IPS DF 4.7 (cell line): ENCODE results near the gene SPAG16.
"Not testable (repeated sequence)": the region's sequence is repeated elsewhere in the genome, so short reads cannot be mapped to it uniquely, and the experiment has no call there.

ENCODE experiments used
- DNase-seq: peaks from one replicate; pipeline ENCODE4 v3.0.0-alpha.2; 2013; ENCODE audit warnings: low spot score; ENCODE audit errors: extremely low read depth

SPAG16 gene

DNA sequence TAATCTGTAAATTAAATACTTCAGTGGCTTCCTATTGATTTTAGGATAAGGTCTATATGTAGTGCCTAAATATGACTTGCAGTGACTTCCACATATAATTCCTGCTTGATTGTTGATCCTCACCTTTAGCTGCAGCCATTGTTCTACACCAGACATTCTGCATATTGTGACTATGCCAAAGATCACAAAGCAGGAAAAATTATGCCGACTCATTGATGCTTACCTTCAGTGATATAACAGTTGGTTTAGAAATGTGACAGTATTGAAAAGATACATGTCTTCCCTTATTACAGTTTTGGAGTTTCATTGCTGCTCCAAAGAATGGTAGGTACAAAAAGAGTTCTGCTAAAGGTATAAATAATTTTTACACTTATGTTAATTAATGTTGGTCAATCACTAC lies 12.3 kb upstream of the SPAG16 start:
- no peak for DNase-seq

DNA sequence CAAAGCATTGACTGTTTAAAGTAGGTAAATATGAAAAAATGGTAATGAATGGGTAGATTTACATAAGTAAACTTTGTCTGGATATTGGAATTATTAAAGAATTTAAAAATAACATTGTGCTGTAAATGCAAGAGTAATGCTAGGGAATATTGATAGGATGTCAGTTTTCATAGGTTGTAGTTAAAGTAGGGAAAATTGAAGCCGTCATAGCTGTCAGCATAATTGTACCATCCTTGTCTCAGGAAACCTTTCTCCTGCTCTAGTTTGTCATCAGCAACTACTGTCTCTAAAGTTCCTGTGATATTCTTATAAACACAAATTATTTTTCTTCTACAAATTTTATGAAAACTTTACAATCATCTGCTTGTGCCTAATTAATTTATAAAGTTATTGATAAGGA lies 10.1 kb upstream of the SPAG16 start:
- no peak for DNase-seq

DNA sequence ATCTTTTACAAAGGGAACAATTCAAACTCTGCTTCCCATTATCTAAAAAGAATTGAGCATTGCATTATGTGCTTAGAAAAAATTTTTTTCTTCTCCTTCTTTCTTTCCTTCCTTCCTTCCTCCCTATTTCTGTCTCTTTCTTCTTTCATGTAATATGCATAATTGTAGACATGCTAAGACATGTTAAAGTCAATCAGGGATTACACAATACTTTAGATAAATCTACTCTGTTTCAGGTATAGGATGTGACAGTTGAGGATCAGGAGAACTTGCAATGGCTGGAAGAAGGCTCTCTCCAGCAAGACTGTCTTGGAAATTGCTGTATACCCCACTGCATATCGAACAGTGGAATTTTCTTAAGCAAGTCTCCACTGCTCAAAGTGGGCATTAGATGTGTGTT lies 9.0 kb upstream of the SPAG16 start:
- DNase-seq = no peak

DNA sequence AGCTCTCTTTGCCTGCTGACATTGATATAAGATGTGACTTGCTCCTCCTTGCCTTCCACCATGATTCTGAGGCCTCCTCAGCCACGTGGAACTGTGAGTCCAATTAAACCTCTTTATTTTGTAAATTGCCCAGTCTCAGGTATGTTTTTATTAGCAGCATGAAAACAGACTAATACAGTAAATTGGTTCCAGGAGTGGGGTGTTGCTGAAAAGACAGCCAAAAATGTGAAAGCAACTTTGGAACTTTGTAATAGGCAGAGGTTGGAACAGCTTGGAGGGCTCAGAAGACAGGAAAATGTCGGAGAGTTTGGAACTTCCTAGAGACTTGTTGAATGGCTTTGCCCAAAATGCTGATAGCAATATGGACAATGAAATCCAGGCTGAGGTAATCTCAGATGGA lies 7.1 kb upstream of the SPAG16 start:
- not testable (repeated sequence) for DNase-seq

DNA sequence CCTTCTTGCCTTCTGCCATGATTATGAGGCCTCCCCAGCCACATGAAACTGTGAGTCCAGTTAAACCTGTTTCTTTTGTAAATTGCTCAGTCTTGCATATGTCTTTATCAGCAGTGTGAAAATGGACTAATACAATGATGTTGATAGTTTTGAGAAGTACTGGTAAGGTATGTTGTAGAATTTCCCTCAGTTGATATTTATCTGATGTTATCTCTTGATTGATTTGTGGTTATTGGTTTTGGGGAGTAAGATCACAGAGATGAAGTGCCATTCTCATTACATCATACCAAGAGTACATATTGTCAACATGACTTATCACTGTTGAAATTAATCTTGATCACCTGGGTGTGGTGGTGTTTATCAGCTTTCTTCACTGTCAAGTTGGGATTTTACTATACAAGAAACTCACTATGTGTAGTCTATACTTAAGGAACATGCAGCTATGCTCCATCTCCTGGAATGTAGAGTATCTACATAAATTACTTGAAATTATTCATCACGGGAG lies 5.1 kb upstream of the SPAG16 start:
- DNase-seq = no peak

DNA sequence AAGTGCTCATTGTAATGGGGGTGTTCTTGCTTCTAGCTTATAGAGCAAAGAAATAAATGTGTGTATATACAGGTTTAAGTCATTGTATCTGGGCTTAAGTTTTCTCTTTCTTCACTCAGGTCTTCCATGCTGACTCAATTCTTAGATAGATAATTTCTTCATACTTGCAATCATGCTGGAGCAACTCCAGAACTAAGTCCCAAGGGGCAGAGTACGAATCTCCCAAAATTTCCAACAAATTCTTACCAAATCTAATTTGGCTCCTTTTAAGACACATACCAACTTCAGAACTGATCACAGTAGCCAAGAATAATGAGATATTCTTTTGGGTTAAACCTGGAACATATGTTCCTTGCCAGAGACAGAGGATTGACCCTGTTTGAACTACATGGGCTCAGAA lies 4.3 kb upstream of the SPAG16 start:
- DNase-seq = no peak

DNA sequence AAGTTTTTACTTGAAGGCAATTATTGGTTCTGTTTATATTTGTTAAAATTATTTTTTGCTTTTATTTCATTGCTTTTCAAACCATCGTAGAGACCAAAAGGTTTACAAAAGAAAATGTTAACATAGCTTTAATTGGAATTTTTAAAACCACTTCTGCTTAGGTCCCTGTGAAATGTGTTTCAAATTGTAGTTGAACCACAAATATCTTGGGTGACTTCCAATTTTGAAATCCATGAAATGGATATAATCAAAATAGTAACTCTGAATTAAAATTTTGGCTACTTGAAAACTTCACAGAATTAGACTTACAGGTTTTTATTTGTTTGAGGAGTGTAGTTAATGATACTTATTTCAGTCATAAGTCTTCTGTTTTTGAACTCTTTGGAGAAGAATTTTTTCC lies 3.1 kb upstream of the SPAG16 start:
- DNase-seq = no peak

DNA sequence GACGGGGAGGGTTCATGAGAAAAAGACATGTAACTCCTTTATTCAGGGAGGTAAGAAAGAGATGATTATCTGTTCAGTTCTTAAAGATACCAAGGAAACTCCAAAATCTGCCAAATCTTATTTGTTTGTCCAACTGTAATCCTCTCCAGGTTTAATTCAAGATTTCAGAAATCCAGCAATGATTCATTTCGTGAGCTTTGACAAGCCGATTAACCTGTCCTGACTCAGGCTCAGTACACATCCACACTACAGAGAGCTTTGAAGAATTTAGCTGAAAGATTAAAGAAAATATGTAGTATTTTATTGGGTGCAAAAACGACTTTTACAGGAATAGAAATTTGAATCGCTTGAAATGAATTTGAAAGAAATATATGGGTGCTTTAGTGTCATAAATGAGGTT lies 1.1 kb downstream of the SPAG16 start:
- no peak for DNase-seq

DNA sequence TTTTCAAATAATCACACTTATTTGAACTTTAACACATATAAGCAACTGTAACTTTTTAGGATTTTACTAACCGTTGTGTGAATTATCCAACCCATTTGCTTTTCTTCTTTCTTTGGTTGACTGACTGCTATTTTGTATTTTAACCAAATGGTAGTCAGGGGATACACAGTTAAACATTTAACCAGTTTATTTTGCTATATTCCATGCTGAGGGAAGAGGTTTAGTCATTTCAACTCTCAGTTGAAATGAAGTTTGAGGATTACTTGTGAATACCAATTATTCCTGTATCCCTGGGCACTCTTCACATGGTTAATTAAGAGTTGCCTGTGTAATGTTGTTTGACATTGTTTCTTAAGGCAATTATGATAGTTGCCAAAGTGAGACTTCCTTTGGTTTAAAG lies 1.9 kb downstream of the SPAG16 start:
- DNase-seq = no peak

DNA sequence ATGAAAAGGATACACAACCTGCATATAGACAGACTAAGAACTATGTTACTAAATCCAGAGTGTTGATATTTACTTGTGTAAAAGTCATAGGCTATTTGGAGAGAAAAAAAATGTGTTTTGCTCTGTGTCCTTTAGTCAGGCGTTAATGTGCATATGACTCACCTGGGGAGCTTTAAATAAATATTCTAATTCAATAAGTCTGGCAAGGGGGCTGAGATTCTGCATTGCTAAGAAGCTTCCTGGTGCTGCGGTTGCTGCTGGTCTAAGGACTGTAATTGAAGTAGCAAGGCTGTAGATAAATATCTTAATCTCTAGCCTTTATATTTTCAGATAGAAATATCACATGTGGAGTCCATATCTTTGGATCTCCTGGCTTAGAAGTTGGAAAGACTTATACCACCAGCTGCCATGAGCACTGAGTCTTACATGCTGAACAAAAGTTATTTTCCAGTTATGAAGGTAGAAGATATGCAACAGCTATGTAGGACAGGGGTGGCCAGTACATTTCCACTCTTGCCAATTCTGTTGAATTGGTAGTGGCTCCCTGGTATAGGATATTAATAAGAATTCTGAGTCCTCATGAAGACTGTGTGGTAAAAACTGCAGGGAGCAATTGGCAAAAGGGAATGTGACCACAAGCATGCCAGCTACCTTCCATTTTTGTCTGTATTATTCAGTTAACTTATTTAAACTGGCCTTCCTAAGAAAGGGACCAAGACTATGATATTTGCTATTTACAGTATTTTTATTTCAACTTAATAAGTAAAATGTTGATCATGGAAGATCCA lies 4.8 kb downstream of the SPAG16 start:
- no peak for DNase-seq

DNA sequence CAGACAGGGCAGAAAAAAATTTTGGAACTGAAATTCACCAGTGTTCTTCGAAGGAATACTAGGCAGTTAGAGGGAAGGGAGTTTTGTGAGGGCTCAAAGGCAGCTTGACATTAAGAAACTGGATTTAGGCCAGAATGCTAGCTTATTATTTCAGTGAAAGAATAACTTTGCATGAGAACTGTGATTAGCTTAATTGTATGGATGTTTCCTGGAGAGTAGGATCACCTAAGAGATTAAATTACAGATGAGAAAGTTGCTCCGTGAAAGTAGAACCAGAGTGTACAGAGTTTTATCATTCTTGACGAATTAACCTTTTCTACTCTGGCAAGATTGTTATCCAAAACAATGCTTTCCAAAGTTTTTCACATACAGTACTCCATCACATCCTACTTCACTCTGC lies 6.2 kb downstream of the SPAG16 start:
- DNase-seq = no peak

DNA sequence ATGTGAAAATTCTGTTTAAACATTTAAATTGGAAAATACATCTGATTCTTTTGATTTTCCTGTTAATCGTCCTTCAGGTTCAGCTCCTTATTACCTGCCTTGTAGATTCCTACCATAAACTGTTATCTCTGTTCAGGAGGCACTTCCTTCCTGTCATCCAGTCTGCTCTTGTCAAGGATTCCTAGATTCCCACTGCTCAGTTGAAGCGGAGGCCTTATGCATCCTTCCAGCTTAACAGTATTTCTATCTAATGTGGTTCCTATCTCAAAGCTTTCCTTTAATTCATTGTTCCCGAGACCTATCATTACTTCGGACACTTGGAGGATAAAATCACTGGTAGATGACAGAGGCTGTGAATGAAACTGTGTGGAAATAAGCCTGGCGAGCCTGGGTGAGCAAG lies 12.0 kb downstream of the SPAG16 start:
- DNase-seq = no peak

DNA sequence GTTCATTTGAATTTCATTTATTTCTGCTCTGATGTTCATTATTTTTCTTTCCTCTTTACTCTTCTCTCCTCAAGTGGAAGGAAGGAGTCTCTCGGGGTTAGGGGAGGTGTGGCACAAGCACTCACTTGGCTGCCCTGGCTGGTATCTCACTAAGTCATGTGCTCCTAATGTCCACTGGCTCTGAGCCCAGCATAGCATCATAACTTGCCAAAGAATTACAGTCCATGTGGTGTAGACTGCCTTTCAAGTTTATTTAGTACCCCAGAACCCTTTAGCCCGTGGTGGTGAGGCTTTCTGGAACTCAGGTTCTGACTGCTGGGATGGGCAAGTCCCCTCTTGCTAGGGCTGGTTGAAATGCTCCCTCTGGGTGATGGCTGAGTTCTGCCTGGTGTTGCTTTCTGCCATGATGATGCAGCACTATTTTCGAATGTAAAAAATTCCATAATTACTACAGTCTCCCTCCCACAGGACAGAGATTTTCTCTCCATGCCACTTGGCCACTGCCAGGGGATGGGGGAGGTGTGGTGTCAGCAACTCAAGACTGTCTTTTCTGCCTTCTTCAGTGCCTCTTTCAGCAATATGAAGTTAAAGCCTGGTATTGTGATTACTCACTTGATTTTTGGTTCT lies 22.2 kb downstream of the SPAG16 start:
- no peak for DNase-seq

DNA sequence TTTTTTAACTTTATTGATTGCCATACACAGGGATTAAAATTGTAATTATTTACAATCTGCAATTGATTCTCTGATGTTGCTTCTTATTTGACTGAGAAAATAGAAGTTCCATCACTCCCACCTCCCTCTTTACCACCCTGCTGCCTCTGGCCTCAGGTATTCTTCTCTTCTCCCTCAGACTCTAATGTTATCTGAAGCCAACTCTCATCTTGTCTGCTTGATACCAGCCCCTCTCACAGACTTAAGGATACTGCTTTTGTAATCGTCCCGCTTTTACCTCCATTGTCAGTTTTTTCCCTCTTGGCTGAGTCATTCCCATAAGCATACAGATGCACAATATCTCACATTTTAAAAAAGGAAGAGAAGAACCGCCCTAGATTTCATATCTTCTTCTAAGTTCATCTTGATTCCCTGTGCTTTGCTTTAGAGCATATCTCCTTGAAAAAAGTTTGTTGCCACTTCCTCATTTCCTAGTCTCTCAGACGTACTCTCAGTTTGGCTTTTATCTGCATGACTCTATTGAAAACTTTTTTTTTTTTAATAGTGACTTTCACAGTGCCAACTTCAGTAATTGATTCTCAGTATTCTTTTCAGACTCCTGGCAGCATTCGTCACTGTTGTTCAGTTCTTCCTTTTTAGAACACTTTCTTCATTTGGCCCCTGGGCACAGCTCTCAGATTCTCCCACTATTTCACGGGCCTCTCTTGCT lies 31.1 kb downstream of the SPAG16 start:
- DNase-seq = no peak

DNA sequence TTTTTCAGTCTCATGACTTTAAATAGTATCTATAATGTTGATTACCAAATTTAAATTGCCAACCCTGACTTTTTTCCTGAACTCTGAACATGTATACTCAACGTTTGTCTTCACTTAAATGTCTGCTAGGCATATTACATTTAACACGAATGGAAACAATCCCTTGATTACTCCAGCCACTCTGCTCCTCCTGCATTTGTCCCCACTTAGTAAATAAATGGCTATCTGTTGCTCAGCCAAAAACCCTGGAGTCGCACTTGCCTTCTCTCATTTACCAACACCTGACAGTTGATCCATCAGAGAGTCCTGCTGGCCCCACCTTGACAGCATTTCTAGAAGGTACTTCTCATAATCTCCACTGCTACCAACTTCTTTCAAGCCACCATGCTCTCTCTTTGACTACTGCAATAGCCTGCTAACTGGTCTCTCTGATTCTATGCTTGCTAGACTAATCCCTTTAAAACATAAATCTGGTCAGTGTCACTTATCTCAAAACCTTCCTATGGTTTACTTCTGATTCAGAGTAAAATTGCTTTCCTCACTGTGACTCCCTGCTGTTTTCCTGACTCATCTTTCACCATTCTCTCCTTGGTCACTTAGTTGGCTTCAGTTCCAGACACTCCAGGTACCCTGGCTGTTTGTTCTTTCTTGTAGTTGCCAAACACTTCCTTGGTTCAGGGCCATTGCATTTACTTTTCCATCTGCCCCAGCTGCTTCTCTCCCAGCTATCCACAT lies 31.9 kb downstream of the SPAG16 start:
- DNase-seq = no peak

DNA sequence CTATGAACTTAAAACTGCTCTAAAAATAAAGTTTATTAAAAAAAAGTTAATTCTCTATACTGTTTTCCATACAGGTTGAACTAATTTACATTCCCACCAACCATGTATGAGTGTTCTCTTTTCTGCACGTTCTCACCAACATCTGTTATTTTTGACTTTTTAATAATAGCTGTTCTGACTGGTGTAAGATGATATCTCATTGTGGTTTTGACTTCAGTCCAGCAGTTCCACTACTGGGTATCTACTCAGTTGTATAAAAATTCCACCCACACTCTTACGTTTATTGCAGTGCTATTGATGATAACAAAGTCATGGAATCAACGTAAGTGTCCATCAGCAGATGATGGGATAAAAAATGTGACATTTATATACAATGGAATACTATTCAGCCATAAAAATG lies 33.7 kb downstream of the SPAG16 start:
- no peak for DNase-seq

DNA sequence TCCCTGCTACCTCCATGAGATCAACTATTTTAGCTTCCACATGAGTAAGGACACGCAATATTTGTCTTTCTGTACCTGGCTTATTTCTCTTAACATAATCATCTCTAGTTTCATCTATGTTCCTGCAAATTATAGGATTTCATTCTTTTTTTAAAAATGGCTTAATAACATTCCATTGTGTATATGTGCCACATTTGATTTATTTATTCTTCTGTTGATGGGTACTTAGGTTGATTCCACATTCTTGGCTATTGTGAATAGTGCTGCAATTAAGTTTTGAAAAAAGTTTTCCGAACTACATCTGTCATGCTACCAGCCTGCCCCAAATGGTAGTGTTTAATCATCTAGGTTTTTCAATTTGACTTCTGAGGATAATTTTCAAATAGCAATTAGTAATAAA lies 36.3 kb downstream of the SPAG16 start:
- DNase-seq = no peak

DNA sequence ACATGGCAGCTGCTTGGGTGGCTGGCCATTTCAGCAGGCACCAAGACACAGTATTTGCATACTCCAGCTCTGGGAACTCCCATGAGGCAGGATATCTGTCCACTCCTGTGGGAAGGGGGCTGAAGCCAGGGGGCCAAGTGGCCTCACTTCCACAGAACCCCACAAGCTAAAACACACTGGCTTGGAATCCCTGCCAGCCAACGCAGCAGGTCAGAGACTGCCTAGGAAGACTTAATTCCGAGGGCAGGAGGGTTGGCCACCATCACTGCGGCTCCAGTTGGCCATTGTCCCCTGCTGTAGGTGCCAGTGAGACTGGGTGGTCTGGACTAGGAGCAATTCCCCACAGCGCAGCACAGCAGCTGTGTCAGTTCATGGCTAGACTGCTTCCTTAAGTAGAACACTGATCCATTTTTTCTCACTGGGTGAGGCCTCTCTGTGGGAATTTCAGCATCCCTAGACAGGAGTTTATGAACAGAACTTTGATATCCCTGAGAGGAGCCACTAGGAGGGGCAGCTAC lies 52.0 kb downstream of the SPAG16 start:
- DNase-seq = no peak

DNA sequence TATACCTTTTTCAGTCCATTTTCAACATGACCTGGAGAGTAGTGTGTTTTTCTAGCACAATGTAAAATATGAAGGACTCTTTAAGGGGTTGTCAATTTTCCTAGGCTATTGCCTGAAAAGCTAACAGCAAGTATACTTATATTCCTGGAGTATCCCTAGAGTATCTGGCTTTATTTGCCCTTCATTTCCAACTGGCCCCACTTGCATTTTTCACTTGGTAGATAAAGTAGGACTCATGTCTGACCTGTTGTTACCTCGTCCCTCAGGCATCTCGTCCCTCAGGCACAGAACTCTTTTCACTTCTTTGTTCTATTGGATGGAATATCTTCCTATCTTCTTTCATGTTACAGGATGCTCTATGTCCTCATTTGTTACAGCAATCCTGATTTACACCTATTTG lies 69.2 kb downstream of the SPAG16 start:
- no peak for DNase-seq

DNA sequence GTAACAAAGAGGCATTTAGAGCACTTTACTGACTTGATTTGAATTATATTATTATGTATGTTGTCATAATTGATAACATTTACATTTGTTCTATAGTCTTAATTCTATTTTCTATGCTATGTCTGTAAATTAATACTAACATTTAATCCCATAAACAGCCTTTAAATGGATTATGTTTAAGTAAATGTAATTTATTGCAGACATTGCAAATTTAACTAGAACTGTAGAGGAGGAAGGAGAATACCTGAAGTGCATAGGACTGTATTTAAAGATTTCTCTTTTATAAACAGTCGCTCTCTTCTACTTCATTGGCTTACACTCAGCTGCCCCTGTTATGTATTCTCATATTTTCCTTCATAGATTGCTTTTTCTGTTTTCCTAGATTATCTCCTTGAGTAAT lies 92.4 kb downstream of the SPAG16 start:
- no peak for DNase-seq

DNA sequence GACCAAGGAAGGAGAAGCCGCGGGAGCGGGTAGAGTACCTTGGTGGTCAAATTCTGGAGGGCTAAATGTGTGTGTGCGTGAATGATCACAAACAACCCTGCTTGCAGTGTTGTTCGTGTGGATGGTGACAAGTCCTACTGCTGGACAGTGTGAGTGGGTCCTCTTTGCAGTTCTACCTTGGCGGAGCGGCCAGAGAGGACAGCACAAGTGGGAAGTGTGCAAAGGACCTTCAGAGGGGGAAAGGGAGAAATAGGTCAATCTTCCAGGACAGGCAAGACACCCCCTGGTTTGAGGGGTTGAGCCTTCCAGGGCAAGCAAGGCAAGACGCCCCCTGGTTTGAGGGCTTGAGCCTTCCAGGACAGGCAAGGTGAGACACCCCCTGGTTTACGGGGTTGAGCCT lies 122.8 kb downstream of the SPAG16 start:
- not testable (repeated sequence) for DNase-seq
